Measurements from ENCODE around the gene AKT1. TPM values are rescaled to one million over a fixed set of nuclear protein-coding genes. Genes with fewer than 3 reads are reported as not detected.

The AKT1 gene
- total RNA-seq, 1 experiment from 2014 or later, result 176 TPM

GRCh38 chr14:104739546-104740516 is 55.7 kb downstream of the AKT1 start:
- Histone ChIP-seq H3K27me3 (replicated peaks) (no peaks in the 10 kb centered on the region), H3K4me3 (no peak overlapping the region), H3K4me1 (replicated peaks) (peaks cover 6% of the 10 kb centered on the region; the same call in 1 of the 2 replicates), H3K27ac (no peak overlapping the region), H3K9me3 (replicated peaks) (no peaks in the 10 kb centered on the region), H3K36me3 (no peaks in the 10 kb centered on the region)
- no peak for DNase-seq (ENCODE audit: low read depth in 1 of 2, low spot score in 2 of 2)

DNA sequence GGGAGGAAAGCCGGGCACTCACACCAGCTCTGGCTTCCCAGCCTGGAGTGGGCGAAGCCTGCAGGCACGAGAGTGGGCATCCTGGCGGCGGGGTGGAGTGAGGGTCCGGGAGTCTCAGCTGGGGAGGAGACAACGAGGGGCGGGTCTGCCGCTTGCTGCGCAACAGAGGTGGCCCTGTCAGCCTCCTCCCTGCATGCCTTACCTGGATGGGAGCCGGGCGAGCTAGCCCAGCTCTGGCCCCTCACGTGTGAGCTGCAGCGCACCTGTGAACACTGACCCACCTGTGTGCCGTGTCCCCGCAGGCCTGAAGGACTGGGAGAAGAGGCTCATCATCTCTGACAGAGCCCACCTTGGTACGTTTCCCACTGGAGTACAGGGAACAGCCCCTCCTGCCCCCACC is 56.5 kb downstream of the AKT1 start:
- no peaks in the 10 kb centered on the region for H3K9me3 ChIP-seq (replicated peaks)
- H3K36me3 ChIP-seq, result no peaks in the 10 kb centered on the region
- no peak for DNase-seq (ENCODE audit: low read depth in 1 of 2, low spot score in 2 of 2)

GRCh38 chr14:104738375-104739019 is 57.1 kb downstream of the AKT1 start:
- Histone ChIP-seq H3K4me1 (replicated peaks) (peaks cover 6% of the 10 kb centered on the region; the same call in 1 of the 2 replicates), H3K36me3 (no peaks in the 10 kb centered on the region), H3K27me3 (replicated peaks) (no peaks in the 10 kb centered on the region), H3K4me3 (no peak overlapping the region), H3K27ac (no peak overlapping the region), H3K9me3 (replicated peaks) (no peaks in the 10 kb centered on the region)
- DNase-seq (ENCODE audit: low read depth in 1 of 2, low spot score in 2 of 2), result no peak

More for the DNA sequence above, 56.5 kb downstream of the AKT1 start:
- no peak overlapping the region for H3K27ac ChIP-seq
- no peak overlapping the region for H3K4me3 ChIP-seq
- H3K27me3 ChIP-seq (replicated peaks), result no peaks in the 10 kb centered on the region
- peaks cover 6% of the 10 kb centered on the region; the same call in 1 of the 2 replicates for H3K4me1 ChIP-seq (replicated peaks)

DNA sequence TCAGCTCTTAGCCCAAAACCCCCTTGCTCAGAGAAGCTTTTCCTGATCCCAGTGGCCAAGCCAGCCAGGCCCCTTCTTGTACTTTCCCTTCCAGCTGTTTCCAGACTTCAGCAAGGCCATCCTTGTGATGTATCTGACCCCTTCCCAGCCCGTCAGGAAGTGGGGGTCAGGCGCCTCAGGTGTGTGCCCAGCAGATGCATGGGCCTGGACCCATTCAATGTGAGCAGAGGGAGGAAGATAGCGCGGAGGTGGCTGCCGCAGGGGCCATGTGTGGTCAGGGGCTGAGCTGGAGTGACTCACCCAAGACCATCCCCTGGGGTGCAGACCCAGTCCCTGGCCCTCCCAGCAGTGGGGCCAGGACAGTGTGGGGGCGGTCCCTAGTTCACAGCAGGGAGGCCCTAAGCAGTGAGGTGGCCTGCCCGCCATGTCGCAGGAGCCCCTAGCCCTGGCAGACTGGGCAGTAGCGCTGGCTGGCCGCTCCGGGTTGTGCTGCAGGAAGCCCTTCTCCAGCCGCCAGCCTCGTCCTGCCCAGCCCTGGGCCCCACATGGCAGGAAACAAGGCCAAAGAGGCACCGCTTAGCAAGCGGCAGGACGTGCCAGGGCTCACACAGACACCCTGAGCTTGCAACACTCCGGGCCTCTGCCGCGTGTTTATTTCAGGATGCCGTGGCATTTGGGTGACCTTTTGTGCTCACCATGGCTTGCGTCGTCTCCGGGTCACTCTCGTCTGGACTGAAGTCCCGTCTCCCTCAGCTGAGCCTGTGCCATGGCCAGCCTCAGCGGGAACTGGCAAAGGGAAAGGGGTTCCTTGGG is 59.5 kb downstream of the AKT1 start:
- no peaks in the 10 kb centered on the region for H3K27me3 ChIP-seq (replicated peaks)
- DNase-seq (ENCODE audit: low read depth in 1 of 2, low spot score in 2 of 2), result no peak
- no peak overlapping the region for H3K27ac ChIP-seq
- H3K4me1 ChIP-seq (replicated peaks), result peaks cover 6% of the 10 kb centered on the region; the same call in 1 of the 2 replicates
- H3K36me3 ChIP-seq, result no peaks in the 10 kb centered on the region
- H3K9me3 ChIP-seq (replicated peaks), result no peaks in the 10 kb centered on the region
- no peak overlapping the region for H3K4me3 ChIP-seq

DNA sequence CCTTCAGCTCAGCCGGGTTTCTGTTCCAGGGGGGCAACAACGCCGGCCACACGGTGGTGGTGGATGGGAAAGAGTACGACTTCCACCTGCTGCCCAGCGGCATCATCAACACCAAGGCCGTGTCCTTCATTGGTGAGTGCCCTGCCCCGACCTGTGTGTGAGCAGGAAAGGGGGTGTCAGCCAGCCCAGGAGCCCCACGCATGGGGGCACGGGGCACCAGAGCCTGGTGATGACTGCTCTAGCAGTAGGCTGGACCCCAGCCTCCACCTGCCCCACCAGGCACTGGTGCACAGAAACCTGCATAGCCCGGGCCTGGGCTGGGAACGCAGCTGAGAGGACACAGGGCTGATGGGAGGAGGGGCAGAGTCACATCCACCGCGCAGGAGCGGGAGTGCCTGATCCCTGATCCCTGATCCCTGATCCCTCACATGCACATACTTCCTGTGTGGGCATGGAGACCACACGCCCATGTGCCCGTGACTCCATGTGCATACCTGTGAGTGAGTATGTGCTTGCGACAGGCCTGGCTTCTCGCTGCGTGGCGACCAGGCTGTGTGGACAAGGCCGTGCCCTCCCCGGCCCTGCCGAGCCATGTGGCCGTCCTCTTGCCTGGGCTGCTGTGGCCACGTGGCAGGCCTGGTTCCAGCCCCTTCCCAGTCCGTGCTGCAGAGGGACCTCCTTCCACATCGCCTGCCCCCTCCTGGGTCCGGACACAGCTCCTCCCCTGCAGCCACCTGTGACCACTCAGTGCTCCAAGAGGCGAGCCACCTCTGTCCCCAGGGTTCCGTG is 60.4 kb downstream of the AKT1 start:
- DNase-seq (ENCODE audit: low read depth in 1 of 2, low spot score in 2 of 2), result no peak
- no peaks in the 10 kb centered on the region for H3K9me3 ChIP-seq (replicated peaks)
- H3K4me3 ChIP-seq, result no peak overlapping the region
- H3K4me1 ChIP-seq (replicated peaks), result peaks cover 6% of the 10 kb centered on the region; the same call in 1 of the 2 replicates
- no peak overlapping the region for H3K27ac ChIP-seq
- H3K36me3 ChIP-seq, result no peaks in the 10 kb centered on the region
- no peaks in the 10 kb centered on the region for H3K27me3 ChIP-seq (replicated peaks)

DNA sequence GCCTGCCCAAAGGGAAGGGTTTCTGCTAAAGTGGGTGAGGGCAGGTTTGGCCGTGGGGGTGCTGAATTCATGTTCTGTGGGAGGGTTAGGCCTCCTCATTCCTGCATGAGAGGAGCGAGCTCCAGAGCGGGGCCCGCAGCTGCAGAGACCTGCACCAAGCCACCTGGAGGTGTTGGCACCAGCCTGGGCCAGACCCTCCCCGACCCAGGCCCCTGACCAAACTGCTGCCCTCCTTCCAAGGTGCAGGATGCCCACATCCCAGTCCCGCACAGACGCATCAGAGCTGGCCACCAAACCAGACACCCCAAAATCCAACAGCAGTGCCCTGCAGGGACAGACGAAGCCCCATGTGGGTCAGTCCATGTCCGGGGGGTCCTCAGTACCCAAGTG is 61.0 kb downstream of the AKT1 start:
- Histone ChIP-seq H3K9me3 (replicated peaks) (no peaks in the 10 kb centered on the region), H3K4me1 (replicated peaks) (peaks cover 6% of the 10 kb centered on the region; the same call in 1 of the 2 replicates), H3K4me3 (no peak overlapping the region), H3K27me3 (replicated peaks) (no peaks in the 10 kb centered on the region), H3K27ac (no peak overlapping the region), H3K36me3 (no peaks in the 10 kb centered on the region)
- no peak for DNase-seq (ENCODE audit: low read depth in 1 of 2, low spot score in 2 of 2)

- Histone ChIP-seq H3K36me3 (no peaks in the 10 kb centered on the region), H3K27ac (no peak overlapping the region), H3K9me3 (replicated peaks) (no peaks in the 10 kb centered on the region), H3K27me3 (replicated peaks) (no peaks in the 10 kb centered on the region), H3K4me1 (replicated peaks) (peaks cover 6% of the 10 kb centered on the region; the same call in 1 of the 2 replicates), H3K4me3 (no peak overlapping the region)
- DNase-seq (ENCODE audit: low read depth in 1 of 2, low spot score in 2 of 2), result no peak
Observed at GRCh38 chr14:104734051-104734587, 61.4 kb downstream of the AKT1 start.

- Histone ChIP-seq H3K4me3 (no peak overlapping the region), H3K4me1 (replicated peaks) (peaks cover 6% of the 10 kb centered on the region; the same call in 1 of the 2 replicates), H3K9me3 (replicated peaks) (no peaks in the 10 kb centered on the region), H3K27me3 (replicated peaks) (no peaks in the 10 kb centered on the region), H3K36me3 (no peaks in the 10 kb centered on the region), H3K27ac (no peak overlapping the region)
- no peak for DNase-seq (ENCODE audit: low read depth in 1 of 2, low spot score in 2 of 2)
Observed at GRCh38 chr14:104732931-104733681, 62.4 kb downstream of the AKT1 start.

DNA sequence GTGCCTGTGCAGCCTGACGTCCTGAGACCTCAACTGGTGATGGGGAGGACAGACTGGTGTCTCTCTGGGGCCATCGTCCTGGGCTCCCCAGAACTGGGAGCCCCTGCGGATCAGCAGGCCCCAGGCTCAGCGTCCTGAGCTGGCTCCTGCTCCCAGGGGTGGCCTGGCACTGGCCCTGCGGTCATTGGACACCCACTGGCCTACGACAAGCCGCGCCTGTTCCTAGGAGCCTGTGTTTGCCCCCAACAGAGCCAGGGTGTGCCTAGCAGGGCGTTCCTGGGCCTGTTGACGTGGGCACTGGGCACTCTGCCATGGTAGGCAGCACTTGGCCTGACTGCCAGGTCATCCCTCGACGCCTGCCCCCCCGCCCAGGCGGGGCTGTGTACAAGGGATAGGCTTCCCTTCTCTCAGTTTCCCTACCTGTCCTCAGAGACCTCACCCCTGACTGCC is 63.2 kb downstream of the AKT1 start:
- Histone ChIP-seq H3K27ac (no peak overlapping the region), H3K27me3 (replicated peaks) (no peaks in the 10 kb centered on the region), H3K36me3 (no peaks in the 10 kb centered on the region), H3K9me3 (replicated peaks) (no peaks in the 10 kb centered on the region), H3K4me3 (no peak overlapping the region), H3K4me1 (replicated peaks) (peaks cover 6% of the 10 kb centered on the region; the same call in 1 of the 2 replicates)
- DNase-seq (ENCODE audit: low read depth in 1 of 2, low spot score in 2 of 2), result no peak

DNA sequence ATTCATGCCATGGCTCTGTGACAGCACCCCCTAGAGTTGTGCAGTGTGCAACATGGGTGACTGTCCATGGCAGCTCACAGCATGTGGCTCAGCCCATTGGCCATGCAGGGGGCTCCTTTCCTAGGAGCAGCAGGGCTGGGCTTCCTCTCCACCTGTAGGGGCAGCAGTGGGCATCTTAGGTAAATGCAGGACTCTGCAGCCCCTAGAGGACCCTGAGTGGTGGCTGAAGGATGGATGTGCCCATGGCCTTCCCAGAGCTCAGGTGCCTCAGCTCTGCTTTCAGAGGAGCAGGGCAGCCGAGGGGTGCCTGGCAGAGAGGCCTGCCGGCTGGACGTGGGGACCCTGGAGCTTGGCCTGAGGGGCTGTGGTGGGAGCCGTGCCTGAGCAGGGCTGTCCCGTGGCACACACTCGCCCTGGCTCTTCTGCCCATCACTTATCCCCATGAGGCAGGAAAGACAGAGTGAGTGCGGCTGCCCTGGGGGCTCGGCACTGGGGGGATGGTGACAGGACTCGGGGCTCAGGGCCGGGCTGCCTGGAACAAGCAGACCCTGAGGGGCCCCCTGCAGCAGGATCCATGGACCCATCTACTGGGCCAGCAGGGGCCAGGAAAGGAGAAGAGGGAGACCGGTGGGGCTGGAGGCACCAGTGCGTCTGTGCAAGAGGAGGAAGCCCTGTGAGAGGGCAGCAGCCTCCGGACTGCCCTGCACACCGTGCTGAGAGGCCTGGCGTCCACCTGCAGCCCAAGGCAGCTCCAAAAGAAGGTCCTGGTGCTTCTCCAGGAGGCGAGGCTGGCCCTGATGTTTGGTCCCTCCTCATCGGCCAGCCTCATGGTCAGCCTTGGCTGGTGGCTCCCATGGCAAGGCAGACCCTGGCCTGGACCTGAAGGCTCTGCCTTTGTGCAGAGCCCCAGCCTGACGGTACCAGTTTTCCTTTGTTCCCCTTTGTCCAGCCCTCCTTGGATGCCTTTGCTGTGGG is 63.9 kb downstream of the AKT1 start:
- Histone ChIP-seq H3K4me1 (replicated peaks) (peaks cover 6% of the 10 kb centered on the region; the same call in 1 of the 2 replicates), H3K36me3 (no peaks in the 10 kb centered on the region), H3K4me3 (no peak overlapping the region), H3K27ac (no peak overlapping the region), H3K9me3 (replicated peaks) (no peaks in the 10 kb centered on the region), H3K27me3 (replicated peaks) (no peaks in the 10 kb centered on the region)
- no peak for DNase-seq (ENCODE audit: low read depth in 1 of 2, low spot score in 2 of 2)

DNA sequence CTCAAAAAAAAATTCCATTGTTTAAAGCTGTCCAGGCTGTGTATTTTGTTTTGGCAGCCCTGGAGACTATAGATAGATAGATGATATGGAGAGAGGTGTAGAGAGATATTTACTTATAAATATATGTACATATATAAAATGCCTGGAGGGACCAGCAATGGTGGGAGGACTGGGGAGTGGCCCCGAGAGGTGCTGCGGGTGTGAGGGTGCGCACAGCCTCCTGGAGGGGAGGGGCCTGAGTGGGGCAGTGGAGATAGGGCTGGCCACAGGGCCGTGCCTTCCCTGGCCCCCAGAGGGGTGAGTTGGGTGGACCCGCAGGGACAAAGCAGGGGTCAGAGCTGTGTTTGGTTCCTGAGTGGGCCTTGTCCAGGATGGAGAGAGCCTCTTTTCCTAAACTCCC is 65.1 kb downstream of the AKT1 start:
- DNase-seq (ENCODE audit: low read depth in 1 of 2, low spot score in 2 of 2), result no peak
- no peaks in the 10 kb centered on the region for H3K9me3 ChIP-seq (replicated peaks)

More for the DNA sequence above, 65.1 kb downstream of the AKT1 start:
- H3K27ac ChIP-seq, result no peak overlapping the region
- H3K4me1 ChIP-seq (replicated peaks), result no peaks in the 10 kb centered on the region
- H3K36me3 ChIP-seq, result no peaks in the 10 kb centered on the region
- no peak overlapping the region for H3K4me3 ChIP-seq
- no peaks in the 10 kb centered on the region; the same call in 1 of the 2 replicates for H3K27me3 ChIP-seq (replicated peaks)
